Measurements from ENCODE around the gene PRLH.

The PRLH gene

GRCh38 chr2:237614151-237614720, 47.9 kb downstream of the PRLH start:
- intact Hi-C loops (cut with DNase I) = no loop called here
- peak in 1 of 10 donors; percentile 50 for DNase-seq

GRCh38 chr2:237615631-237616249, 49.4 kb downstream of the PRLH start:
- intact Hi-C loops (cut with DNase I) = no loop called here
- no peak for DNase-seq

GRCh38 chr2:237616373-237616733, 50.0 kb downstream of the PRLH start:
- no peak for DNase-seq
- intact Hi-C loops (cut with DNase I) = no loop called here
